PC-3 (cell line): ENCODE measurements around the gene DIP2C.

ENCODE experiments used
- CTCF ChIP-seq: fragments of 300-600 bp; sonication (generic); conservative IDR thresholded peaks from 2 replicates; pipeline ENCODE4 v1.5.1; 2017; ENCODE audit warnings: antibody characterized with exemption, low read depth, mild to moderate bottlenecking, low read length
- EZH2 ChIP-seq: fragments of 300-600 bp; sonication (generic); IDR thresholded peaks from one replicate; pipeline ENCODE4 v1.6.1; 2017; ENCODE audit warnings: antibody characterized with exemption, mild to moderate bottlenecking, low read length; ENCODE audit not compliant: unreplicated experiment
- EZH2phosphoT487 ChIP-seq: fragments of 300-600 bp; sonication (generic); IDR thresholded peaks from 2 replicates; pipeline ENCODE4 v1.6.1; 2018; ENCODE audit warnings: mild to moderate bottlenecking, antibody characterized with exemption, low read length, borderline replicate concordance

- TF ChIP-seq CTCF (no peak), EZH2 (no peak), EZH2phosphoT487 (no peak)
Observed at GRCh38 chr10:603745-604144, 85.7 kb downstream of the DIP2C start.
